IMR-90 (cell line): ENCODE data around the gene KLHL29. TPM values are rescaled to one million over a fixed set of nuclear protein-coding genes. Genes with fewer than 3 reads are reported as not detected.

Source experiments
- ATAC-seq: fragments of 200-7000 bp; cut with Tn5 transposase; 2 replicates; pipeline ENCODE4 v1.9.1; 2020; ENCODE audit warnings: low read depth, mild to moderate bottlenecking, moderate library complexity
- BruUV-seq: library from RNA; stranded (reverse); fragments of 400-500 nt; replicated peaks from 2 replicates; lab custom pipeline; 2021; lab: Mats Ljungman, UMichigan
- CTCF ChIA-PET: fragments of 300-600 bp; formaldehyde crosslinking; extraction: SDS; loops from one replicate; lab custom pipeline; 2021; ENCODE audit warnings: antibody characterized with exemption; lab: Yijun Ruan, JAX
- POLR2A ChIA-PET: fragments of 300-600 bp; sonication (Branson Sonifier 250); formaldehyde crosslinking; loops from one replicate; lab custom pipeline; 2022; ENCODE audit warnings: antibody characterized with exemption; ENCODE audit not compliant: unreplicated experiment; lab: Charles Lee
- DNase-seq: peaks from one replicate; pipeline ENCODE4 v3.0.0; 2013
- H2AFZ ChIP-seq: replicated peaks from 2 replicates; pipeline ENCODE3; 2013; ENCODE audit warnings: low read length, mild to moderate bottlenecking; ENCODE audit not compliant: poor library complexity
- H2AK5ac ChIP-seq: 2 replicates; pipeline ENCODE4 v1.6.1; 2013; ENCODE audit warnings: low read depth, low read length, inconsistent platforms
- H2AK9ac ChIP-seq: replicated peaks from 2 replicates; pipeline ENCODE3; 2013; ENCODE audit warnings: mild to moderate bottlenecking, low read depth, low read length, moderate library complexity; ENCODE audit not compliant: poor library complexity
- H2BK120ac ChIP-seq: 2 replicates; pipeline ENCODE4 v1.6.1; 2013; ENCODE audit warnings: low read depth, low read length, inconsistent platforms
- H2BK15ac ChIP-seq: 3 replicates; pipeline ENCODE4 v1.6.1; 2013; ENCODE audit warnings: low read depth, low read length, inconsistent platforms
- H2BK20ac ChIP-seq: 2 replicates; pipeline ENCODE4 v1.6.1; 2013; ENCODE audit warnings: low read depth, mild to moderate bottlenecking, inconsistent platforms, low read length, moderate library complexity
- H2BK5ac ChIP-seq: 2 replicates; pipeline ENCODE4 v1.6.1; 2013; ENCODE audit warnings: mild to moderate bottlenecking, low read depth, low read length, inconsistent platforms; ENCODE audit not compliant: poor library complexity, severe bottlenecking
- H3K14ac ChIP-seq: replicated peaks from 2 replicates; pipeline ENCODE4 v1.6.1; 2013; ENCODE audit warnings: low read depth, low read length, inconsistent platforms
- H3K18ac ChIP-seq: 2 replicates; pipeline ENCODE4 v1.6.1; 2013; ENCODE audit warnings: low read depth, low read length, control low read depth
- H3K23ac ChIP-seq: 2 replicates; pipeline ENCODE4 v1.6.1; 2013; ENCODE audit warnings: low read depth, low read length, inconsistent platforms
- H3K27ac ChIP-seq: 2 replicates; pipeline ENCODE4 v1.5.1; 2013; ENCODE audit warnings: mild to moderate bottlenecking, control low read depth, low read length; ENCODE audit not compliant: insufficient read depth
- H3K27me3 ChIP-seq: 2 replicates; pipeline ENCODE4 v1.6.1; 2013; ENCODE audit warnings: low read length; ENCODE audit not compliant: control insufficient read depth, insufficient read depth
- H3K36me3 ChIP-seq: 2 replicates; pipeline ENCODE4 v1.6.1; 2013; ENCODE audit warnings: low read length, mixed read lengths; ENCODE audit not compliant: control insufficient read depth, insufficient read depth
- H3K4ac ChIP-seq: 2 replicates; pipeline ENCODE4 v1.6.1; 2013; ENCODE audit warnings: low read depth, low read length, inconsistent platforms
- H3K4me1 ChIP-seq: 2 replicates; pipeline ENCODE4 v1.6.1; 2013; ENCODE audit warnings: low read length, mixed read lengths; ENCODE audit not compliant: control insufficient read depth, insufficient read depth
- H3K4me2 ChIP-seq: 2 replicates; pipeline ENCODE4 v1.6.1; 2013; ENCODE audit warnings: low read depth, mild to moderate bottlenecking, control low read depth, low read length, moderate library complexity
- H3K4me3 ChIP-seq: 2 replicates; pipeline ENCODE4 v1.5.1; 2013; ENCODE audit warnings: low read depth, mild to moderate bottlenecking, control low read depth, low read length, moderate library complexity; ENCODE audit not compliant: insufficient read depth
- H3K56ac ChIP-seq: 2 replicates; pipeline ENCODE4 v1.6.1; 2013; ENCODE audit warnings: low read length, inconsistent platforms; ENCODE audit not compliant: insufficient read depth; ENCODE audit errors: extremely low read depth
- H3K79me1 ChIP-seq, 2 experiments: 2 replicates each; pipeline ENCODE4 v1.6.1; 2013; ENCODE audit warnings: low read length in 2 of 2, inconsistent platforms in 1 of 2, low read depth in 1 of 2
- H3K9ac ChIP-seq: 2 replicates; pipeline ENCODE4 v1.6.1; 2013; ENCODE audit warnings: low read depth, low read length, control low read depth
- H3K9me1 ChIP-seq: 2 replicates; pipeline ENCODE4 v1.6.1; 2013; ENCODE audit warnings: low read length, inconsistent platforms; ENCODE audit not compliant: insufficient read depth
- H3K9me3 ChIP-seq: 2 replicates; pipeline ENCODE4 v1.6.1; 2013; ENCODE audit warnings: low read length; ENCODE audit not compliant: control insufficient read depth, insufficient read depth
- H4K20me1 ChIP-seq: 2 replicates; pipeline ENCODE4 v1.6.1; 2013; ENCODE audit warnings: low read length, inconsistent platforms; ENCODE audit not compliant: insufficient read depth
- H4K5ac ChIP-seq: 2 replicates; pipeline ENCODE4 v1.6.1; 2013; ENCODE audit warnings: mild to moderate bottlenecking, low read depth, low read length, control low read depth
- H4K8ac ChIP-seq, 2 experiments: 2 replicates each; pipeline ENCODE4 v1.6.1; 2013; ENCODE audit warnings: low read depth in 2 of 2, low read length in 2 of 2, control low read depth in 1 of 2, inconsistent platforms in 1 of 2
- H4K91ac ChIP-seq: 2 replicates; pipeline ENCODE4 v1.6.1; 2013; ENCODE audit warnings: low read depth, low read length, inconsistent platforms; ENCODE audit not compliant: insufficient read depth
- FOS ChIP-seq: fragments of 150-350 bp; IDR thresholded peaks from 2 replicates; pipeline ENCODE4 v1.6.1; 2016; ENCODE audit warnings: low read depth, low read length
- MXI1 ChIP-seq: IDR thresholded peaks from 2 replicates; pipeline ENCODE4 v1.6.1; 2012; ENCODE audit warnings: low read depth, mild to moderate bottlenecking, low read length, moderate library complexity, borderline replicate concordance
- POLR2A ChIP-seq: IDR thresholded peaks from 2 replicates; pipeline ENCODE4 v1.6.1; 2012; ENCODE audit warnings: mild to moderate bottlenecking, low read depth, low read length
- SMC3 ChIP-seq: fragments of 150-350 bp; IDR thresholded peaks from 2 replicates; pipeline ENCODE4 v1.6.1; 2016; ENCODE audit warnings: low read depth, mild to moderate bottlenecking, antibody characterized with exemption, low read length, moderate library complexity
- WGBS, 2 experiments: methylation state at CpG; one replicate each; pipeline versions ENCODE4 v1.1.5 to v1.1.7; 2013; ENCODE audit warnings: missing lambda C conversion rate in 2 of 2; ENCODE audit not compliant: insufficient read length in 1 of 2; ENCODE audit errors: extremely low coverage in 2 of 2; 5-methylcytosine and 5-hydroxymethylcytosine counted together
- dilution Hi-C: fragments of 300-500 bp; cut with HindIII; formaldehyde crosslinking; loops from one replicate; pipeline ENCODE4 v1.14.3; 2018; ENCODE audit warnings: low sequenced_read_pairs; ENCODE audit not compliant: unreplicated experiment
- in situ Hi-C: fragments of 300-500 bp; cut with MboI; formaldehyde crosslinking; loops from 3 replicates; pipeline ENCODE4 v1.14.3; 2019; ENCODE audit warnings: low sequenced_read_pairs, inconsistent platforms, mixed read lengths
- intact Hi-C: fragments of 100-400 bp; cut with micrococcal nuclease; formaldehyde crosslinking; loops from 2 replicates; pipeline ENCODE4 v1.10.0; 2022
- polyA plus RNA-seq, 3 experiments: library from polyadenylated mRNA; depleted of rRNA; stranded (reverse); fragments of >200 nt; gene quantifications; 2 replicates each; pipeline ENCODE4 v1.2.3, GENCODE V29; 2012; ENCODE audit warnings: low replicate concordance in 1 of 3
- total RNA-seq: library from RNA; depleted of rRNA; stranded (reverse); fragments of >200 nt; gene quantifications from 2 replicates; pipeline ENCODE4 v1.2.3, GENCODE V29; 2012

Gene KLHL29
- total and polyA plus RNA-seq, 2 of the 4 experiments (the other 2 are of a cell fraction): 2.0 to 8.0 TPM

DNA sequence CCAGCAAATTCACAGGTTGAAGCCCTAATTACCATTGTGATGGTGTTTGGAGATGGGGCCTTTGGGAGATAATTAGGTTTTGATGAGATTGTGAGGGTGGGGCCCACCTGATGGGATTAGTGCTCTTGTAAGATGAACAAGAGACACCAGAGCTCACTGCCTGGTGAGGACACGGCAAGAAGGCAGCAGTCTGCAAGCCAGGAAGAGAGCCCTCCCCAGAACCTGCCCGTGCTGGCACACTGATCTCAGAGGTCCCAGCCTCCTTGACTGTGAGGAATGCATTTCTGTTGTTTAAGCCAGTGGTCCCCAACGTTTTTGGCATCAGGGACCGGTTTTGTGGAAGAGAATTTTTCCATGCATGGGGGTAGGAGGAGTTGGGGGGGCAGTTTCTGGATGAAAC lies 240.7 kb downstream of the KLHL29 start:
- H3K4me3 ChIP-seq: no peak overlapping the region
- no peak for DNase-seq
- TF ChIP-seq POLR2A: no peak
- no peak for TF ChIP-seq SMC3
- TF ChIP-seq MXI1: no peak
- TF ChIP-seq FOS: no peak
- H3K4me2 ChIP-seq: no peak overlapping the region
- H3K18ac ChIP-seq: no peak overlapping the region
- no peaks in the 10 kb centered on the region; the same call in 1 of the 2 replicates for H4K20me1 ChIP-seq
- POLR2A ChIA-PET: no interaction called here
- no peak overlapping the region for H4K8ac ChIP-seq
- 0 out of 2 replicates have a peak, but pooled peaks cover 2% of the 10 kb centered on the region for H3K9me3 ChIP-seq
- BruUV-seq: no TSS peak
- H4K5ac ChIP-seq: no peak overlapping the region
- intact Hi-C loops (no loop called here), dilution Hi-C loops (no loop called here), in situ Hi-C loops (no loop called here)
- no peak overlapping the region for H3K9ac ChIP-seq
- H3K27me3 ChIP-seq: no peaks in the 10 kb centered on the region
- 0 out of 4 replicates have a peak, but pooled peaks cover 0 to 6% of the 10 kb centered on the region in 2 experiments for H3K79me1 ChIP-seq
- no peak overlapping the region for H2AK9ac ChIP-seq
- no peak overlapping the region for H3K27ac ChIP-seq
- no CpG with 5 or more reads among the region's 4 CpGs for WGBS, 2 experiments
- H4K91ac ChIP-seq: no peak overlapping the region
- H3K4me1 ChIP-seq: peaks cover 6% of the 10 kb centered on the region; the same call in 1 of the 2 replicates
- no peak overlapping the region for H3K4ac ChIP-seq
- no peak overlapping the region for H2BK5ac ChIP-seq
- no peak overlapping the region for H3K14ac ChIP-seq
- no peak overlapping the region for H2BK120ac ChIP-seq
- H2BK15ac ChIP-seq: no peak overlapping the region
- no peak overlapping the region for H3K23ac ChIP-seq
- no peaks in the 10 kb centered on the region for H3K36me3 ChIP-seq
- CTCF ChIA-PET: no interaction called here
- H2AK5ac ChIP-seq: no peak overlapping the region
- ATAC-seq: no peak
- no peak overlapping the region for H2AFZ ChIP-seq
- peaks cover 2% of the 10 kb centered on the region; the same call in 1 of the 2 replicates for H3K9me1 ChIP-seq
- H2BK20ac ChIP-seq: no peak overlapping the region
- no peak overlapping the region for H3K56ac ChIP-seq
